ENCODE data around the gene NAP1L4. TPM values are rescaled to one million over a fixed set of nuclear protein-coding genes. Genes with fewer than 3 reads are reported as not detected.

The NAP1L4 gene
- total and polyA plus RNA-seq, 9 donors = 54.4 to 136 (median 102) TPM

GRCh38 chr11:2976294-2977063 is 15.7 kb downstream of the NAP1L4 start:
- H3K4me3 ChIP-seq = no peak overlapping the region
- no peak for TF ChIP-seq CTCF (IDR thresholded peaks at IDR 0.05)
- TF ChIP-seq POLR2A (IDR thresholded peaks at IDR 0.05) = no peak
- no peak for TF ChIP-seq EP300 (IDR thresholded peaks at IDR 0.05)
- WGBS, 3 donors = 87 to 90% (median 87%) methylated on average over 6 of the region's 6 CpGs
- H3K27ac ChIP-seq = no peak overlapping the region
- DNase-seq = no peak
- no peaks in the 10 kb centered on the region for H3K9me3 ChIP-seq
- H3K36me3 ChIP-seq = no peaks in the 10 kb centered on the region
- peaks cover 5% of the 10 kb centered on the region for H3K4me1 ChIP-seq (ENCODE audit: insufficient read depth)
- intact Hi-C loops (cut with DNase I) = no loop called here
- no peaks in the 10 kb centered on the region for H3K27me3 ChIP-seq

GRCh38 chr11:2975594-2975993 is 16.5 kb downstream of the NAP1L4 start:
- 86 to 88% (median 88%) methylated on average over 4 of the region's 4 CpGs for WGBS, 3 donors
- no peak for TF ChIP-seq EP300 (IDR thresholded peaks at IDR 0.05)
- TF ChIP-seq CTCF (IDR thresholded peaks at IDR 0.05) = no peak
- no peak for TF ChIP-seq POLR2A (IDR thresholded peaks at IDR 0.05)
- peaks cover 5% of the 10 kb centered on the region for H3K4me1 ChIP-seq (ENCODE audit: insufficient read depth)
- no peaks in the 10 kb centered on the region for H3K9me3 ChIP-seq
- DNase-seq = no peak
- H3K27ac ChIP-seq = no peak overlapping the region
- H3K36me3 ChIP-seq = no peaks in the 10 kb centered on the region
- intact Hi-C loops (cut with DNase I) = no loop called here
- H3K4me3 ChIP-seq = no peak overlapping the region
- no peaks in the 10 kb centered on the region for H3K27me3 ChIP-seq

GRCh38 chr11:2974272-2974671 is 17.9 kb downstream of the NAP1L4 start:
- WGBS, 3 donors = 96 to 98% (median 97%) methylated on average over 3 of the region's 3 CpGs

GRCh38 chr11:2968341-2968900 is 23.7 kb downstream of the NAP1L4 start:
- no peaks in the 10 kb centered on the region for H3K9me3 ChIP-seq
- intact Hi-C loops (cut with DNase I) = no loop called here
- no peak overlapping the region for H3K27ac ChIP-seq
- no peaks in the 10 kb centered on the region for H3K27me3 ChIP-seq
- TF ChIP-seq EP300 (IDR thresholded peaks at IDR 0.05) = no peak
- no peak for TF ChIP-seq POLR2A (IDR thresholded peaks at IDR 0.05)
- TF ChIP-seq CTCF (IDR thresholded peaks at IDR 0.05) = no peak
- no peak for DNase-seq
- H3K4me3 ChIP-seq = no peak overlapping the region
- H3K4me1 ChIP-seq (ENCODE audit: insufficient read depth) = peaks cover 4% of the 10 kb centered on the region
- 73 to 80% (median 74%) methylated on average over 6 of the region's 6 CpGs for WGBS, 3 donors
- H3K36me3 ChIP-seq = no peaks in the 10 kb centered on the region

More at GRCh38 chr11:2974272-2974671, 17.9 kb downstream of the NAP1L4 start:
- Histone ChIP-seq H3K4me3 (no peak overlapping the region), H3K27me3 (no peaks in the 10 kb centered on the region), H3K9me3 (no peaks in the 10 kb centered on the region), H3K27ac (no peak overlapping the region), H3K4me1 (ENCODE audit: insufficient read depth) (peaks cover 5% of the 10 kb centered on the region), H3K36me3 (no peaks in the 10 kb centered on the region)
- intact Hi-C loops (cut with DNase I) = no loop called here
- no peak for DNase-seq
- no peak for TF ChIP-seq EP300 (IDR thresholded peaks at IDR 0.05)
- no peak for TF ChIP-seq CTCF (IDR thresholded peaks at IDR 0.05)
- no peak for TF ChIP-seq POLR2A (IDR thresholded peaks at IDR 0.05)
